ENCODE data around the gene ZNF691.

DNA sequence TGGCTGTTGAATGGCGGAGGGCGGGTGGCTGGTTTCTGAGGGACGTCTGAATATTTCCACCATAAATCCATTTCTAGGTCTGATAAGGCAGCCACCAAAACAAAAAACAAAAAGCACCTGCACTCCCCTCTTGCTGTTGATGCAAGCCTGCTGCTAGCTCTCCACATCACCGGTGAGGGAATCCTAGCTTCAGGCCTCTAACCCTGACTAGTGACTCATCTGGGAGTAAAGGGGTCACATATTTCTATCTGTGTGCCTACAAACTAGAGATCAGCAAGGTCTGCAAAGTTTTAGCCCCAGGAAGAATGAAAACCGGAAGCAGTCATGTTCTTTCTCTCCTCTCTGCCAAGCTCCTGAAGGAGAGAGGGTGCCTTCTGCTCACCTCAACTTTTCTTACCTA lies 39.8 kb upstream of the ZNF691 start:
- no peak for TF ChIP-seq EZH2 (IDR thresholded peaks at IDR 0.05; ENCODE audit: low read length, unreplicated experiment)
- TF ChIP-seq, protein P1, sequence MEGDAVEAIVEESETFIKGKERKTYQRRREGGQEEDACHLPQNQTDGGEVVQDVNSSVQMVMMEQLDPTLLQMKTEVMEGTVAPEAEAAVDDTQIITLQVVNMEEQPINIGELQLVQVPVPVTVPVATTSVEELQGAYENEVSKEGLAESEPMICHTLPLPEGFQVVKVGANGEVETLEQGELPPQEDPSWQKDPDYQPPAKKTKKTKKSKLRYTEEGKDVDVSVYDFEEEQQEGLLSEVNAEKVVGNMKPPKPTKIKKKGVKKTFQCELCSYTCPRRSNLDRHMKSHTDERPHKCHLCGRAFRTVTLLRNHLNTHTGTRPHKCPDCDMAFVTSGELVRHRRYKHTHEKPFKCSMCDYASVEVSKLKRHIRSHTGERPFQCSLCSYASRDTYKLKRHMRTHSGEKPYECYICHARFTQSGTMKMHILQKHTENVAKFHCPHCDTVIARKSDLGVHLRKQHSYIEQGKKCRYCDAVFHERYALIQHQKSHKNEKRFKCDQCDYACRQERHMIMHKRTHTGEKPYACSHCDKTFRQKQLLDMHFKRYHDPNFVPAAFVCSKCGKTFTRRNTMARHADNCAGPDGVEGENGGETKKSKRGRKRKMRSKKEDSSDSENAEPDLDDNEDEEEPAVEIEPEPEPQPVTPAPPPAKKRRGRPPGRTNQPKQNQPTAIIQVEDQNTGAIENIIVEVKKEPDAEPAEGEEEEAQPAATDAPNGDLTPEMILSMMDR (conservative IDR thresholded peaks at IDR 0.05; ENCODE audit: low read depth, low read length) = no peak
- no peak for TF ChIP-seq EZH2phosphoT487 (IDR thresholded peaks at IDR 0.05; ENCODE audit: borderline replicate concordance, low read length)
